GM23338 (cell line): ENCODE measurements around the gene CHST11. TPM values are rescaled to one million over a fixed set of nuclear protein-coding genes. Genes with fewer than 3 reads are reported as not detected.

Source experiments
- ATAC-seq: fragments of 200-7000 bp; cut with Tn5 transposase; 3 replicates; pipeline ENCODE4 v1.9.1; 2020
- DNase-seq: peaks from one replicate; pipeline ENCODE4 v3.0.0-alpha.2; 2015; ENCODE audit warnings: low spot score
- H2AFZ ChIP-seq: fragments of 200-600 bp; sonication (generic); 2 replicates; pipeline ENCODE4 v1.8.0; 2016; ENCODE audit warnings: antibody characterized with exemption, mild to moderate bottlenecking, moderate library complexity
- H3F3A ChIP-seq: fragments of 200-600 bp; sonication (generic); replicated peaks from 2 replicates; pipeline ENCODE4 v1.8.0; 2017; ENCODE audit warnings: antibody characterized with exemption, mixed run types, low read depth
- H3K27ac ChIP-seq: fragments of 200-600 bp; sonication (generic); 2 replicates; pipeline ENCODE4 v1.6.1; 2016; ENCODE audit warnings: low read depth
- H3K27me3 ChIP-seq: fragments of 200-600 bp; sonication (generic); 2 replicates; pipeline ENCODE4 v1.8.0; 2016; ENCODE audit warnings: mild to moderate bottlenecking, mixed run types, moderate library complexity; ENCODE audit not compliant: insufficient read depth
- H3K36me3 ChIP-seq: fragments of 200-600 bp; sonication (generic); 2 replicates; pipeline ENCODE4 v1.8.0; 2016; ENCODE audit warnings: mild to moderate bottlenecking; ENCODE audit not compliant: insufficient read depth
- H3K4me1 ChIP-seq: fragments of 200-600 bp; sonication (generic); 2 replicates; pipeline ENCODE4 v1.8.0; 2016; ENCODE audit warnings: mild to moderate bottlenecking, moderate library complexity; ENCODE audit not compliant: insufficient read depth
- H3K4me2 ChIP-seq: fragments of 200-600 bp; sonication (generic); 2 replicates; pipeline ENCODE4 v1.7.1; 2017; ENCODE audit warnings: mixed run types
- H3K4me3 ChIP-seq: fragments of 200-600 bp; sonication (generic); 2 replicates; pipeline ENCODE4 v1.6.1; 2016; ENCODE audit warnings: mixed run types
- H3K79me2 ChIP-seq: fragments of 200-600 bp; sonication (generic); replicated peaks from 2 replicates; pipeline ENCODE4 v1.8.0; 2017; ENCODE audit warnings: mild to moderate bottlenecking; ENCODE audit not compliant: insufficient read depth
- H3K9me2 ChIP-seq: fragments of 200-600 bp; sonication (generic); 2 replicates; pipeline ENCODE4 v1.8.0; 2017; ENCODE audit not compliant: insufficient read depth
- H4K20me1 ChIP-seq: fragments of 200-600 bp; sonication (generic); replicated peaks from 2 replicates; pipeline ENCODE4 v1.8.0; 2017; ENCODE audit warnings: mild to moderate bottlenecking; ENCODE audit not compliant: insufficient read depth
- H3K27ac Mint-ChIP-seq: 2 replicates; pipeline ENCODE4 v1.8.0; 2020; ENCODE audit warnings: inconsistent platforms, mild to moderate bottlenecking, moderate library complexity, mixed read lengths
- H3K27me3 Mint-ChIP-seq: 3 replicates; pipeline ENCODE4 v1.8.0; 2022; ENCODE audit warnings: low read depth, mild to moderate bottlenecking, moderate library complexity, mixed read lengths, inconsistent platforms; ENCODE audit not compliant: insufficient read depth, poor library complexity
- H3K36me3 Mint-ChIP-seq: 3 replicates; pipeline ENCODE4 v1.8.0; 2021; ENCODE audit warnings: low read depth, mild to moderate bottlenecking, inconsistent platforms, moderate library complexity, mixed read lengths
- H3K4me1 Mint-ChIP-seq: 3 replicates; pipeline ENCODE4 v1.8.0; 2020; ENCODE audit warnings: mild to moderate bottlenecking, inconsistent platforms, mixed read lengths
- H3K4me3 Mint-ChIP-seq: 3 replicates; pipeline ENCODE4 v1.8.0; 2021; ENCODE audit warnings: moderate library complexity, mild to moderate bottlenecking, inconsistent platforms, mixed read lengths
- H3K9me3 Mint-ChIP-seq: 3 replicates; pipeline ENCODE4 v1.8.0; 2020; ENCODE audit warnings: moderate library complexity, mild to moderate bottlenecking, inconsistent platforms, mixed read lengths
- CREB1 ChIP-seq: fragments of 250-450 bp; sonication (Bioruptor Pico); IDR thresholded peaks from 2 replicates; pipeline ENCODE4 v1.5.0; 2020; ENCODE audit warnings: low read depth, mild to moderate bottlenecking, moderate library complexity
- CTCF ChIP-seq, 2 experiments: fragments of 200-600 bp in 1 of 2; sonication (generic) in 1 of 2; conservative IDR thresholded peaks; 2 replicates each; pipeline versions ENCODE4 v1.5.1 to v1.6.1; 2016 to 2017; ENCODE audit warnings: antibody characterized with exemption in 2 of 2, low read depth in 2 of 2, mild to moderate bottlenecking in 2 of 2, moderate library complexity in 1 of 2
- ETS1 ChIP-seq: IDR thresholded peaks from 2 replicates; pipeline ENCODE4 v1.6.1; 2016; ENCODE audit warnings: antibody characterized with exemption
- EZH2 ChIP-seq: fragments of 200-600 bp; sonication (generic); IDR thresholded peaks from one replicate; pipeline ENCODE4 v1.8.0; 2017; ENCODE audit warnings: antibody characterized with exemption, mild to moderate bottlenecking, low read depth; ENCODE audit not compliant: unreplicated experiment
- EZH2phosphoT487 ChIP-seq: fragments of 200-600 bp; sonication (generic); IDR thresholded peaks from one replicate; pipeline ENCODE4 v1.8.1; 2018; ENCODE audit warnings: antibody characterized with exemption; ENCODE audit not compliant: unreplicated experiment
- JUNB ChIP-seq: IDR thresholded peaks from one replicate; pipeline ENCODE4 v1.6.1; 2016; ENCODE audit warnings: antibody characterized with exemption; ENCODE audit not compliant: unreplicated experiment
- NANOG ChIP-seq: IDR thresholded peaks from 2 replicates; pipeline ENCODE4 v1.6.1; 2016; ENCODE audit warnings: antibody characterized with exemption, borderline replicate concordance
- POLR2AphosphoS5 ChIP-seq: IDR thresholded peaks from 2 replicates; pipeline ENCODE4 v1.6.1; 2016; ENCODE audit warnings: antibody characterized with exemption, low read depth
- REST ChIP-seq: IDR thresholded peaks from one replicate; pipeline ENCODE4 v1.6.1; 2018; ENCODE audit warnings: antibody characterized with exemption; ENCODE audit not compliant: unreplicated experiment
- ZNF331 ChIP-seq: fragments of 250-450 bp; sonication (Bioruptor Pico); IDR thresholded peaks from 2 replicates; pipeline ENCODE4 v1.5.0; 2020; ENCODE audit warnings: low read depth, mild to moderate bottlenecking, moderate library complexity
- polyA plus RNA-seq: library from polyadenylated mRNA; unstranded; fragments of >200 nt; fragmentation: Nextera tagmentation; extraction: Ambion mirVana; gene quantifications from 2 replicates; pipeline ENCODE4 v1.2.1, GENCODE V29; 2016
- total RNA-seq: library from RNA; depleted of rRNA; stranded (reverse); fragments of >200 nt; shearing (Covaris generic); gene quantifications from 2 replicates; pipeline ENCODE4 v1.2.3, GENCODE V29; 2014

The CHST11 gene
- total and polyA plus RNA-seq, 2 experiments from 2014 or later = 7.7 to 25.7 TPM

GRCh38 chr12:104631867-104632266 lies 175.1 kb downstream of the CHST11 start:
- Histone ChIP-seq H3K27me3 (no peaks in the 10 kb centered on the region), H3K36me3 (no peaks in the 10 kb centered on the region), H2AFZ (no peak overlapping the region), H3K4me1 (peaks cover 11% of the 10 kb centered on the region), H3K27ac (no peak overlapping the region), H3K9me2 (no peaks in the 10 kb centered on the region), H3K4me3 (no peak overlapping the region), H3F3A (no peaks in the 10 kb centered on the region), H3K4me2 (no peak overlapping the region), H4K20me1 (no peaks in the 10 kb centered on the region), H3K79me2 (no peaks in the 10 kb centered on the region)
- Mint-ChIP-seq H3K36me3 (no peaks in the 10 kb centered on the region; the same call in 2 of the 3 replicates), H3K27ac (no peak overlapping the region), H3K4me1 (peaks cover 35% of the 10 kb centered on the region), H3K4me3 (no peak overlapping the region), H3K27me3 (peaks cover 12% of the 10 kb centered on the region), H3K9me3 (no peaks in the 10 kb centered on the region)
- TF ChIP-seq NANOG (no peak), REST (no peak), POLR2AphosphoS5 (no peak), EZH2phosphoT487 (no peak), CREB1 (CRISPR knock-in tag) (no peak)
- DNase-seq (no peak), ATAC-seq (no peak)

GRCh38 chr12:104632724-104633201 lies 176.0 kb downstream of the CHST11 start:
- H3K4me1 Mint-ChIP-seq = peaks cover 31% of the 10 kb centered on the region
- H2AFZ ChIP-seq = no peak overlapping the region
- H3K9me3 Mint-ChIP-seq = no peaks in the 10 kb centered on the region
- H3K9me2 ChIP-seq = no peaks in the 10 kb centered on the region
- DNase-seq (no peak), ATAC-seq (no peak)
- H3K27ac Mint-ChIP-seq = no peak overlapping the region
- no peaks in the 10 kb centered on the region for H3K27me3 ChIP-seq
- H4K20me1 ChIP-seq = no peaks in the 10 kb centered on the region
- no peak overlapping the region for H3K4me2 ChIP-seq
- H3K36me3 ChIP-seq = no peaks in the 10 kb centered on the region
- H3K27me3 Mint-ChIP-seq = peaks cover 12% of the 10 kb centered on the region
- no peaks in the 10 kb centered on the region for H3F3A ChIP-seq
- peaks cover 11% of the 10 kb centered on the region; the same call in 1 of the 2 replicates for H3K4me1 ChIP-seq
- H3K27ac ChIP-seq = no peak overlapping the region
- H3K4me3 Mint-ChIP-seq = no peak overlapping the region
- no peaks in the 10 kb centered on the region; the same call in 2 of the 3 replicates for H3K36me3 Mint-ChIP-seq
- H3K79me2 ChIP-seq = no peaks in the 10 kb centered on the region
- no peak overlapping the region for H3K4me3 ChIP-seq
- TF ChIP-seq EZH2phosphoT487 = no peak
- no peak for TF ChIP-seq EZH2
- no peak for TF ChIP-seq NANOG
- TF ChIP-seq JUNB = no peak
- TF ChIP-seq CTCF (conservative IDR thresholded peaks at IDR 0.05; ENCODE audit: low read depth in 2 of 2) = no peak
- TF ChIP-seq ETS1 = no peak
- no peak for TF ChIP-seq ZNF331 (CRISPR knock-in tag)
